Left ventricle myocardium inferior (tissue), 1 donor: ENCODE data around the gene KIF25. TPM values are rescaled to one million over a fixed set of nuclear protein-coding genes. Genes with fewer than 3 reads are reported as not detected.

ENCODE experiments used
- DNase-seq: peaks from one replicate; pipeline ENCODE4 v3.0.0-alpha.2; 2020
- H3K27ac ChIP-seq: fragments of 200-600 bp; replicated peaks from 2 replicates; pipeline ENCODE4 v1.8.0; 2021
- H3K27me3 ChIP-seq: fragments of 200-600 bp; 2 replicates; pipeline ENCODE4 v1.8.0; 2021; ENCODE audit warnings: low read depth
- H3K36me3 ChIP-seq: fragments of 200-600 bp; 2 replicates; pipeline ENCODE4 v1.8.0; 2021
- H3K4me1 ChIP-seq: fragments of 200-600 bp; 2 replicates; pipeline ENCODE4 v1.8.0; 2021
- H3K4me3 ChIP-seq: fragments of 200-600 bp; 2 replicates; pipeline ENCODE4 v1.8.0; 2021; ENCODE audit warnings: mild to moderate bottlenecking, moderate library complexity
- H3K9me3 ChIP-seq: fragments of 200-600 bp; replicated peaks from 2 replicates; pipeline ENCODE4 v1.8.0; 2021
- intact Hi-C: fragments of 100-400 bp; cut with micrococcal nuclease; formaldehyde crosslinking; loops from one replicate; pipeline ENCODE4 v1.11.0; 2022
- total RNA-seq: library from RNA; stranded (reverse); fragmentation: NEBNext Ultra II Directional; extraction: Animal tissue kit (Norgen Biotek cat#: 25700); gene quantifications from one replicate; pipeline ENCODE4 v1.2.1, GENCODE V29; 2021
- TF ChIP-seq, protein P1 (sequence below): fragments of 200-600 bp; IDR thresholded peaks from 2 replicates; pipeline ENCODE4 v1.8.0; 2021; ENCODE audit warnings: antibody characterized with exemption, mild to moderate bottlenecking, borderline replicate concordance
- donor health status: DM: no; HTN: yes; CAD: no; lungs with severe emphysema.

The KIF25 gene
- total RNA-seq, 1 donor from 2014 or later = 0.22 TPM

DNA sequence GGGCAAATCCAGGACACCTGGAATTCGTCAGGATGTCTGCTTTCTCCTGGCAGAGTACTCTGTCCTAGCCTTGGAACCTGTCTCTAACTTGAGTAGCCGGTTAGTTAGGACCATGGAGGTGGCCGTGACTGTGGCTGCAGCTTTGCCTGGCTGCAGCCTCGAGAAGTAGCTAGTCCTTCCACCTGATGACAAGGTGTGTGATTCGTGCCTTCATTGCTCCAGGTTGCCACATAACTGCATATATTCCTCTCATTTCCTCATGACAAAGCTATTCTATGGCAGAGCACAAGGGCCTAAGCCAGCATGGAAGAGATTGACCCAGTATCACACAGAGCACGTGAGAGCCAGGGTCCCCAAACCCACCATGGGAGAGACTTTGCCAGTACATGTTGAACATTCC lies 39.8 kb upstream of the KIF25 start:
- peaks cover 76% of the 10 kb centered on the region for H3K4me1 ChIP-seq

DNA sequence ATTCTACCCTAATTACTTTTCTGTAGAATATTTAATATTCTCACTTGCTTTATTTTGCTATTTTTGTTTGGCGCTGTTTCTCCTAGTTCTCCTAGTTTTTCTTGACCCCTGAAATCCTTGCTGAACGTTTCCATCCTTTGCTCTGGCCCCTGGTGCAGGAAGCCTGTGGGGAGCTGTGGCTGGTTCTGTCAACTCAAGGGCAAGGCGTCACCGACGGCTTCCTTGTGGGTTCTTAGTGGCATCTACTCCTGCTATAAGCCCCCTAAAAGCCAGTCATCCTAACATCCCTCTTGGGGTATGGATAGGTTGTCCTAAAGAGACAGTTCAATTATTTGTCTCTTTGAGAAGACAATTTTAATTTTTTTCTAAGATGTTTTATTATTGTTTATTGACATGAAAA lies 36.9 kb upstream of the KIF25 start:
- Histone ChIP-seq H3K27ac (peak overlapping the region; percentile 22), H3K4me1 (peaks cover 88% of the 10 kb centered on the region), H3K9me3 (no peaks in the 10 kb centered on the region), H3K27me3 (no peaks in the 10 kb centered on the region), H3K4me3 (no peak overlapping the region), H3K36me3 (peaks cover 47% of the 10 kb centered on the region)
- no peak for DNase-seq
- intact Hi-C loops = no loop called here
- TF ChIP-seq, protein P1, sequence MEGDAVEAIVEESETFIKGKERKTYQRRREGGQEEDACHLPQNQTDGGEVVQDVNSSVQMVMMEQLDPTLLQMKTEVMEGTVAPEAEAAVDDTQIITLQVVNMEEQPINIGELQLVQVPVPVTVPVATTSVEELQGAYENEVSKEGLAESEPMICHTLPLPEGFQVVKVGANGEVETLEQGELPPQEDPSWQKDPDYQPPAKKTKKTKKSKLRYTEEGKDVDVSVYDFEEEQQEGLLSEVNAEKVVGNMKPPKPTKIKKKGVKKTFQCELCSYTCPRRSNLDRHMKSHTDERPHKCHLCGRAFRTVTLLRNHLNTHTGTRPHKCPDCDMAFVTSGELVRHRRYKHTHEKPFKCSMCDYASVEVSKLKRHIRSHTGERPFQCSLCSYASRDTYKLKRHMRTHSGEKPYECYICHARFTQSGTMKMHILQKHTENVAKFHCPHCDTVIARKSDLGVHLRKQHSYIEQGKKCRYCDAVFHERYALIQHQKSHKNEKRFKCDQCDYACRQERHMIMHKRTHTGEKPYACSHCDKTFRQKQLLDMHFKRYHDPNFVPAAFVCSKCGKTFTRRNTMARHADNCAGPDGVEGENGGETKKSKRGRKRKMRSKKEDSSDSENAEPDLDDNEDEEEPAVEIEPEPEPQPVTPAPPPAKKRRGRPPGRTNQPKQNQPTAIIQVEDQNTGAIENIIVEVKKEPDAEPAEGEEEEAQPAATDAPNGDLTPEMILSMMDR = no peak

More for the DNA sequence above, 39.8 kb upstream of the KIF25 start:
- intact Hi-C loops = no loop called here
- no peaks in the 10 kb centered on the region for H3K27me3 ChIP-seq
- H3K4me3 ChIP-seq = no peak overlapping the region
- peaks cover 45% of the 10 kb centered on the region for H3K36me3 ChIP-seq
- no peak for DNase-seq
- TF ChIP-seq, protein P1 = no peak
- H3K27ac ChIP-seq = peak overlapping the region; percentile 13
- H3K9me3 ChIP-seq = no peaks in the 10 kb centered on the region

DNA sequence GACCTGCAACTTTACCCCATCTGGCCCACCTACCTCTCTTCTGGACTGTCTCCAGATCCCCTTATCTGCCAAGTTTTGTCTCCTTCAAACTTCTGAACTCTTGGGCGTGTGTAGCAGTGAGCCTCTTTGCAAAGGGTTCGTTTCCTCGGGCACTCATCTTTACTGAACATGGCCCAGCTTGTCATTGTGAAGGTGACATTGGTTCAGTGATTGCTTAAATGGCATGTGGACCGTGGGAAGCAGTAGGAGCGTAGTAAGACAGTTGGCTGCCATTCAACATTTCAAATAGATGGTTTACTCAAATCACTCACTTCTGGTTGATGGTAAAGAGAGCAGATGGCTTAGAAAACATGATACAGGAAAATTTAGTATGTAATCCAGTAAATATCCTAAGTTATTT lies 34.8 kb upstream of the KIF25 start:
- Histone ChIP-seq H3K9me3 (no peaks in the 10 kb centered on the region), H3K27ac (peak overlapping the region; percentile 83), H3K4me3 (no peak overlapping the region), H3K4me1 (peaks cover 83% of the 10 kb centered on the region), H3K36me3 (peaks cover 46% of the 10 kb centered on the region), H3K27me3 (no peaks in the 10 kb centered on the region)
- intact Hi-C loops = no loop called here
- DNase-seq = no peak
- TF ChIP-seq, protein P1 = no peak

DNA sequence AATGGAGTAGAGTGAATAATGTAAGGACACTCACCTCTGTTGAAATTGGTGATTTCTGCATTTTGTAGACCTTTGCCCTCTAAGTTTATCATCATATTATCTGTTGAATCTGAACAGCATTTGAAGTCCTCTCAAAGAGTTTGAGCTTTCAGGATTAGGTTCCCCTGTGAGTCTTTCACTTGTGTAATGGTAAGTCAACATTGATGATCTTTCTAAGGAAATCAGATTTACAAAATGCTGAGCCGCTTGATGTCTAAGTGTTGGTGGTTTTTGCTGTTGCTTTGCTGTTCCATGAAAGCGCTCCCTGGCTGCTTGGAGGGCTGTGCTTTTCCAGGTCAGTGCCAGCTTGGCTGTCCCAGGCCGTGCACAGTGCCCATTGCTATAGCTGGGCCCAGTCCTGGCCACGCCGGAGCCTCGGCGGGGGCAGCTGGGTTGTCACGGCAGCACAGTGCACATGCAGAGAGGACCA lies 33.8 kb upstream of the KIF25 start:
- intact Hi-C loops = no loop called here
- DNase-seq = no peak
- peaks cover 74% of the 10 kb centered on the region for H3K4me1 ChIP-seq
- peak overlapping the region; percentile 83 for H3K27ac ChIP-seq
- H3K27me3 ChIP-seq = no peaks in the 10 kb centered on the region
- TF ChIP-seq, protein P1 = no peak
- no peaks in the 10 kb centered on the region for H3K9me3 ChIP-seq
- no peak overlapping the region for H3K4me3 ChIP-seq
- H3K36me3 ChIP-seq = peaks cover 55% of the 10 kb centered on the region

DNA sequence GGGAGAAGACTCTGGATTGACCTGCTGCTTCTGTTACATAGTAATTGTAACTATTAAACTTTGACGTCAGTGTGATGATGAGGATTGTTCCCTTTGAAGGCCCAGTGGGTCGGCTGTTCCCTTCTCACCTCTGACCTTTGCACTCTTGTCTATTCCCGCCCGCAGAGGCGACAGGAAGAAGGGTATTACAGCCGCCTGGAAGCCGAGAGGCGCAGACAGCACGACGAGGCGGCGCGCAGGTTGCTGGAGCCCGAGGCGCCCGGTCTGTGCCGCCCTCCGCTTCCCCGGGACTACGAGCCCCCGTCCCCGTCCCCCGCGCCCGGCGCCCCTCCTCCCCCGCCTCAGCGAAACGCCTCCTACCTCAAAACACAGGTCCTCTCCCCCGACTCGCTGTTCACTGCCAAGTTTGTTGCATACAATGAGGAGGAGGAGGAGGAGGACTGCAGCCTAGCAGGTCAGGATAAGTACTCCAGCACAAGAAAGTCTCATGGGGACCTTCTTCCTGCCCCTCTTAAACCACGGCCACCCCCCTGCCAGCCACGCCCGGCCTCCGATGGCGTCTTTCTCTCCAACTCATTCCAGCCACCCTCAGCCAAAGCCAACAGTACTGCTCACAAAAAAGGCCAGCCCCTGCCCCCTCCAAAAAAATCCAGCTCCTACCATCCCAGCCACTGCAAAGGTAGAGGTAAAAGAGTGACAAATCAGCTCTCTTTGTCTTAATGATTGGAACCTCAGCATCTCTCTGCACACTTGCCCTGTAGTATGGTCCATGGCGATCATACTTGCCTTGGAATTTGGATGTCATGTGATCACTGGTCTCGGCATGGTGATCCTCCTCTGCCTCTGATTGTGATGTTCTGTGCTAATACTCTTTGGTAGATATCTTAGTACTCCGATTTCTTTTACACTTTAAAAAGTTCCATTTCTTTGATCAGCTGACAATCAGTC lies 31.6 kb upstream of the KIF25 start:
- Histone ChIP-seq H3K27me3 (no peaks in the 10 kb centered on the region), H3K27ac (peak overlapping the region; percentile 83), H3K4me1 (peaks cover 63% of the 10 kb centered on the region), H3K36me3 (peaks cover 74% of the 10 kb centered on the region), H3K4me3 (peak overlapping the region; percentile 40), H3K9me3 (no peaks in the 10 kb centered on the region)
- no peak for DNase-seq
- TF ChIP-seq, protein P1 = no peak
- intact Hi-C loops = no loop called here
